BLaER1 treated with 17β-estradiol and CSF1 and Interleukin-3, amounts not matched to agents 10 nM and 100 nM (cell line): Measurements from ENCODE around the gene LMNTD2.
A peak's percentile ranks its signal among the peaks of the same experiment; 100 is the strongest.

Experiments used
- H3K27ac ChIP-seq, 11 experiments: shearing (Covaris generic); formaldehyde crosslinking; 2 replicates each; pipeline ENCODE4 v1.8.1; 2022
- H3K27me3 ChIP-seq, 11 experiments: shearing (Covaris generic); formaldehyde crosslinking; 2 replicates each; pipeline ENCODE4 v1.8.1; 2022
- H3K36me3 ChIP-seq, 11 experiments: shearing (Covaris generic); formaldehyde crosslinking; 2 replicates each; pipeline ENCODE4 v1.8.1; 2022
- H3K4me1 ChIP-seq, 10 experiments: shearing (Covaris generic); formaldehyde crosslinking; 2 replicates each; pipeline ENCODE4 v1.8.1; 2022
- H3K4me2 ChIP-seq, 11 experiments: shearing (Covaris generic); formaldehyde crosslinking; 2 replicates each; pipeline ENCODE4 v1.8.1; 2022
- H3K4me3 ChIP-seq, 10 experiments: shearing (Covaris generic); formaldehyde crosslinking; 2 replicates each; pipeline ENCODE4 v1.8.1; 2022
- H3K9ac ChIP-seq, 11 experiments: shearing (Covaris generic); formaldehyde crosslinking; 2 replicates each; pipeline ENCODE4 v1.8.1; 2022
- H3K9me3 ChIP-seq, 11 experiments: shearing (Covaris generic); formaldehyde crosslinking; replicated peaks in 1 of 11; 2 replicates each; pipeline ENCODE4 v1.8.1; 2022
- H4K20me1 ChIP-seq, 11 experiments: shearing (Covaris generic); formaldehyde crosslinking; 2 replicates each; pipeline ENCODE4 v1.8.1; 2022
- Cebpa-rat ChIP-seq, 11 experiments: shearing (Covaris generic); IDR thresholded peaks; 2 replicates each; pipeline ENCODE4 v1.8.1; 2022

Gene LMNTD2

DNA sequence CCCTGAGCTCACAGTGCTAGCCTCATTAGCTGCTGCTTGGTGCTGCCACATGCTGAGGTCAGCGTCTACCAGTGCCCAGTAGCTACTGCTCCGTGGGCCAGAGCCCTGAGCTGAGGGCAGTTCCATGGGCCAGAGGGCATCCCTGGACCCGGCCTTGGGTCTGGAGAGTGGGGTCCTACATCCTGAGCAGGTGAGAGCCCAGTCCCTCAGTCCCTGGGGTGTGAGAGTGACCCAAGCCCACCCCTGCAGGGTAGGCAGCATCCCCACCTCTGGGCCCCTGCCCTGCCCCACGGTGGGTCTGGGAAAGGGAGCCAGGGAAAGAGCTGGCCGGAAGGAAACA, 9.8 kb downstream of the LMNTD2 start:
- no peak overlapping the region for H3K9ac ChIP-seq
- H3K4me2 ChIP-seq = no peak overlapping the region
- no peak overlapping the region for H3K4me3 ChIP-seq
- H3K36me3 ChIP-seq = no peaks in the 10 kb centered on the region; a peak in 1 of 22 replicates
- H3K27me3 ChIP-seq = peaks cover 6 to 26% (median 7%) of the 10 kb centered on the region in 11 experiments
- no peak for TF ChIP-seq Cebpa-rat (IDR thresholded peaks at IDR 0.05)
- peaks cover 6 to 35% (median 18%) of the 10 kb centered on the region in 10 experiments; a peak in 17 of 20 replicates for H3K4me1 ChIP-seq
- H4K20me1 ChIP-seq = peaks cover 0 to 30% (median 9%) of the 10 kb centered on the region in 11 experiments; a peak in 12 of 22 replicates
- no peak overlapping the region for H3K27ac ChIP-seq
- no peaks in the 10 kb centered on the region for H3K9me3 ChIP-seq

- TF ChIP-seq Cebpa-rat (IDR thresholded peaks at IDR 0.05) = no peak
- Histone ChIP-seq H3K4me1 (peaks cover under 1 to 30% (median 12%) of the 10 kb centered on the region in 10 experiments; a peak in 17 of 20 replicates), H3K27me3 (peaks cover under 1 to 20% (median 1%) of the 10 kb centered on the region in 11 experiments; a peak in 21 of 22 replicates), H3K9me3 (no peaks in the 10 kb centered on the region), H3K9ac (no peak overlapping the region), H3K36me3 (no peaks in the 10 kb centered on the region; a peak in 1 of 22 replicates), H4K20me1 (peaks cover 0 to 25% (median 9%) of the 10 kb centered on the region in 11 experiments; a peak in 11 of 22 replicates), H3K27ac (no peak overlapping the region), H3K4me2 (no peak overlapping the region), H3K4me3 (no peak overlapping the region)
Observed at GRCh38 chr11:550021-550745, 10.4 kb downstream of the LMNTD2 start.

DNA sequence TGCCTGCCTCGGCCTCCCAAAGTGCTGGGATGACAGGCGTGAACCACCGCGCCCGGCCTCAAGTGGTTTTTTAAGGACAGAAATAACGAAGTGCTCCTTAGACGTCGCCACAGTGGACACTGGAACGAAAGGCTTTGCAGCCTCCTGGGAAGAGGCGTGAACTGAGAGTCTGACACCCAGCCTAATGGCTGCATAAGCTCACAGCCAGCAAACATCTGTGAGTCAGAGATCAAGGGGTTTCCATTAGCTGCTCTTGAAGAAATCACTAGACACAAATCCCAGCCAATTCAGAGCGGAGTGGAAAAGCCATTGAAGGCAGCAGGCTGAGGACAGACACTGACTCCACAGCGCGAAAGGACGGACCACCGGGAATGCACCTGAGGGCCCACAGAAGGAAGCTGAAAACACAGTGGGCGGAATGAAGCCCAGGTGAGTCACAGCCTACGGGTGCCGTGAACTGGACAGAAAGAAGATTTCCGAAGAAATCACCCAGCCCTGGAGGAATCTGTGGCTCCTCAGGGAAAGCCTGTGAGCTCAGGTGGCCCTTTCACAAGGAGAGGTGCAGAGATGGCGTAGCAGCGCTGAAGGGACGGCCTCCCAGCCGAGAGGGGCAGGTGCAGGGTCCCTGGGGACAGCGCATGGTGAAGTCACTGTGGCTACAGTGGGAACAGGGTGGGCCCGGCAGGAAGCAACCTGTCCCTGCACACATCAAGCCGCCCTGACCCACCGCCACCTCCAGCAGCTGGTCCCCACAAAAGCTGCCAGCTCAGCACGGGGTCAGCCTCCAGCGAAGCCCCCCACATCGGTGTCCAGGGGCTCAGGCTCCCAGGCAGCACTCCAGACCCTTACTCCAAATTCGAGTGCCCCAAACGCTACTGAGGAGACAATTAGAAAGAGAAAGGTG, 11.6 kb downstream of the LMNTD2 start:
- H3K9ac ChIP-seq = no peak overlapping the region
- H3K27ac ChIP-seq = no peak overlapping the region

DNA sequence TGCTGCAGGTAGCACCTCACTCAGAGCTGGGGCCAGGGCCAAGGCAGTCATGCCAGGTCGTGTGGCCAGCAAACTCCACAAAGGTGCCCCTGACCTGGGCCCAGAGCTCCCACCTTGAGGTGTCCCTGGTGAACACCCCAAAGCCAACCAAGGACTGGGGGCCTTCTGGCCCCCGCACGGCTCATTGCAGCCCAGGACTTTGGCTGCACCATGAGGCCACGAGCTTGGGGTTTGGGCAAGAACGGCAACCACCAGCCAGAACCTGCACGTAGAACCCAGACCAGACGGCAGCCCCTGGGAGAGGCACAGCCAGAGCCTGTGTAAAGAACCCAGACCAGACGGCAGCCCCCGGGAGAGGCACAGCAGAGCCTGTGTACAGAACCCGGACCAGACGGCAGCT, 15.4 kb downstream of the LMNTD2 start:
- H3K9ac ChIP-seq = no peak overlapping the region
- no peaks in the 10 kb centered on the region for H3K27me3 ChIP-seq
- no peak overlapping the region for H3K4me2 ChIP-seq
- H3K9me3 ChIP-seq = no peaks in the 10 kb centered on the region
- TF ChIP-seq Cebpa-rat (IDR thresholded peaks at IDR 0.05) = no peak
- H3K27ac ChIP-seq = no peak overlapping the region
- no peaks in the 10 kb centered on the region for H3K36me3 ChIP-seq
- peaks cover 0 to 25% (median 11%) of the 10 kb centered on the region in 10 experiments; a peak in 16 of 20 replicates for H3K4me1 ChIP-seq
- no peak overlapping the region for H3K4me3 ChIP-seq
- H4K20me1 ChIP-seq = no peaks in the 10 kb centered on the region

More for the DNA sequence above, 11.6 kb downstream of the LMNTD2 start:
- H4K20me1 ChIP-seq = peaks cover 0 to 18% (median 2%) of the 10 kb centered on the region in 11 experiments; a peak in 8 of 22 replicates
- H3K4me3 ChIP-seq = no peak overlapping the region
- H3K27me3 ChIP-seq = peaks cover 0 to 9% (median 0%) of the 10 kb centered on the region in 11 experiments; a peak in 7 of 22 replicates
- H3K4me2 ChIP-seq = no peak overlapping the region
- no peak for TF ChIP-seq Cebpa-rat (IDR thresholded peaks at IDR 0.05)
- H3K36me3 ChIP-seq = no peaks in the 10 kb centered on the region; a peak in 1 of 22 replicates
- no peaks in the 10 kb centered on the region for H3K9me3 ChIP-seq
- peaks cover 0 to 21% (median 5%) of the 10 kb centered on the region in 10 experiments; a peak in 7 of 20 replicates for H3K4me1 ChIP-seq

DNA sequence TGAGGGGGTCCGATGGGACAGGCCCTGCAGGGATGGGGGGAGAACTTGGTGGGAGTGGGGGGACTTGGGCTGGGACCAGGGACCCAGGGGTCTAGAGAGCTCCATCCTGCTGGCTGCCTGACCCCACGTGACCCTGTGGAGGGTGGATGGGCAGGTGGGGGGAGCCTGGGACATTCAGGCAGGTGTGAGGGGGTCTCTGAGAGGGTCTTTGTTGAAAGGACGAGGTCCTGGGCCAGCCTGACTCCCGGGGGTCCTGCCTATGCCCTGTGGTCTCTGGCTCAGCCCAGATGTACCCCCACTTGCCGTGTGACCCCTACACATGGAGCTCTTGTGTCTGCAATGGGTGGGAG, 15.7 kb downstream of the LMNTD2 start:
- no peaks in the 10 kb centered on the region for H3K27me3 ChIP-seq
- no peaks in the 10 kb centered on the region for H3K36me3 ChIP-seq
- H3K9me3 ChIP-seq = no peaks in the 10 kb centered on the region
- H3K4me3 ChIP-seq = no peak overlapping the region
- TF ChIP-seq Cebpa-rat (IDR thresholded peaks at IDR 0.05) = no peak
- no peak overlapping the region for H3K27ac ChIP-seq
- H3K4me2 ChIP-seq = no peak overlapping the region
- no peaks in the 10 kb centered on the region for H4K20me1 ChIP-seq
- H3K4me1 ChIP-seq = peaks cover 0 to 29% (median 13%) of the 10 kb centered on the region in 10 experiments; a peak in 16 of 20 replicates
- no peak overlapping the region for H3K9ac ChIP-seq

- H3K4me1 ChIP-seq = peaks cover 18 to 47% (median 37%) of the 10 kb centered on the region in 10 experiments
- peaks cover 0 to 5% (median 0%) of the 10 kb centered on the region in 11 experiments; a peak in 2 of 22 replicates for H4K20me1 ChIP-seq
- peak overlapping the region in 5 of 11 experiments; percentile 15 to 54 (median 41); a peak in 7 of 22 replicates for H3K9ac ChIP-seq
- peak overlapping the region in 8 of 11 experiments; percentile 23 to 68 (median 56); a peak in 13 of 22 replicates for H3K4me2 ChIP-seq
- H3K4me3 ChIP-seq = no peak overlapping the region
- no peaks in the 10 kb centered on the region for H3K27me3 ChIP-seq
- TF ChIP-seq Cebpa-rat (IDR thresholded peaks at IDR 0.05) = no peak
- H3K36me3 ChIP-seq = no peaks in the 10 kb centered on the region
- peak overlapping the region in 1 of 11 experiments; percentile 36; a peak in 1 of 22 replicates for H3K27ac ChIP-seq
- H3K9me3 ChIP-seq = no peaks in the 10 kb centered on the region
Observed at GRCh38 chr11:541433-541885, 19.1 kb downstream of the LMNTD2 start.

DNA sequence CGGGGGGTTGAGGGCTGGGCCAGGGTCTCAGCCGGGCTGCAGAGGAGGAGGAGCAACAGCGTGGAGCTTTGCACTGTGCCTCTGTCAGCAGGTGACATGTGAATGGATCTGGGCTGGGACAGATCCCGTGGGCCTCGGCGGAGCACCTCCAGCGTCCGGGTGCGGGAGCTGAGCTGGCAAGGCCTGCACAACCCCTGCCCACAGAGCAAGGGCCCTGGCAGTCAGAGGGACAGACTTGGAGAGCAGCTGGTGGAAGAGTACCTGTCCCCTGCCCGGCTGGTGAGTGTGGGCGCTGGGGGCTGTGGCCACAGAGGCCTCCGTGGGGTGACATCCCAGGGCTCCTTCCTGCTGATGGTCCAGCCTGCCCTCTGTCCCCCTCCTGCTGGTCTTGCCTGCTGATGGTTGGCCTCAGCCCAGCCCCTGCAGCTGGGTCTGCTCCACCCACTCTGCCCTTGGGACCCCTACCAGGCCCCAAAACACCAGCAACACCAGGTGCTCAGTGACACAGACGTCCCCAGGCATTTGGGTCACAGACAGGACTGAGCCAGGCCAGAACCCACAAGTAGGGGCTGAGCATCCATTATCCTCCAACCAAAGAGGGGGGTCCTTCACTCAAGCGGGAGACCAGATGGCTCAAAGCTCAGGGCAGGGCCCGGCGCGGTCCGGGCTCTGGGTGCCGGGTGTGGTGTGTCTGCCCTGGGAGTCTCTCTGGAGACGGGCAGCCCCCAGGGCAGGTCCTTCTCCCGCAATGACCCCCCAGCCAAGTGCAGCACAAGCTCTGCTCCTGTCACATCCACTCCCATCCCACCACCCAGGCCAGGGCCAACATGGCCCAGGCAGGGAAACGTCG, 19.7 kb downstream of the LMNTD2 start:
- H3K4me1 ChIP-seq = peaks cover 24 to 53% (median 43%) of the 10 kb centered on the region in 10 experiments
- H3K27ac ChIP-seq = peak overlapping the region in 1 of 11 experiments; percentile 36; a peak in 1 of 22 replicates
- H3K9me3 ChIP-seq = no peaks in the 10 kb centered on the region
- no peaks in the 10 kb centered on the region for H3K36me3 ChIP-seq
- no peak for TF ChIP-seq Cebpa-rat (IDR thresholded peaks at IDR 0.05)
- H3K9ac ChIP-seq = peak overlapping the region in 6 of 11 experiments; percentile 15 to 54 (median 42); a peak in 9 of 22 replicates
- H3K27me3 ChIP-seq = no peaks in the 10 kb centered on the region
- H4K20me1 ChIP-seq = peaks cover 0 to 5% (median 0%) of the 10 kb centered on the region in 11 experiments; a peak in 2 of 22 replicates
- H3K4me3 ChIP-seq = no peak overlapping the region
- peak overlapping the region in 8 of 11 experiments; percentile 23 to 68 (median 56); a peak in 13 of 22 replicates for H3K4me2 ChIP-seq

DNA sequence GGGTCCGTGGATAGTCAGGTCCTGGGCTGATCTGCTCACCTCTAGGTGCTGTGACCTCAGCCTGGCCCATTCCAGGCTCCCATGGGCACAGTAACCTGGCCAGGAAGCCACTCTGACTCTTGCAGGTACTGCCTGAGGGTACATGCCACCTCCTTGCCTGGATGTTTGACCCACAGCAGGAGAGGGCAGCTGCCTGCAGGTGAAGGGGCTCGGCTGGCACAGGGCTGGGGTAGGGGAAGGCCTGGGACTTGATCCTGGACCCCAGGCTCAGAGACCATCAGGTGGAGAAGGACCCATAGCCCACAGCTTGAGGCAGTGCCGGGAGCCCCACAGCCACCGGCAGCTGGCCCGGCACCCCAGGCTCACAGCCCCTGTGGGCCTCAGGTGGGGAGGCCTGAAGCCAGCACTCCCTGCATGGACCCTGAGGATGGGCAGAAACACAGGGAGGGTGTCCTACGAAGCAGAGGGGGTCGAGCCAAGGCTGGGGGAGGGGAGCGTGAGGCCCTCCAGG, 20.5 kb downstream of the LMNTD2 start:
- Histone ChIP-seq H3K4me2 (0 out of 22 replicates have a peak overlapping the region, but pooled peaks of 2 of the 11 experiments have one; percentile 14 to 18), H3K9ac (peak overlapping the region in 2 of 11 experiments; percentile 13 to 35; a peak in 2 of 22 replicates)

More for the DNA sequence above, 20.5 kb downstream of the LMNTD2 start:
- H3K9me3 ChIP-seq = no peaks in the 10 kb centered on the region
- no peak for TF ChIP-seq Cebpa-rat (IDR thresholded peaks at IDR 0.05)
- H3K36me3 ChIP-seq = no peaks in the 10 kb centered on the region
- H3K4me3 ChIP-seq = no peak overlapping the region
- H3K27me3 ChIP-seq = no peaks in the 10 kb centered on the region
- H4K20me1 ChIP-seq = peaks cover 0 to 5% (median 0%) of the 10 kb centered on the region in 11 experiments; a peak in 2 of 22 replicates
- H3K4me1 ChIP-seq = peaks cover 24 to 53% (median 43%) of the 10 kb centered on the region in 10 experiments
- H3K27ac ChIP-seq = no peak overlapping the region
